ENCODE results near the gene ACSF3. TPM values are rescaled to one million over a fixed set of nuclear protein-coding genes. Genes with fewer than 3 reads are reported as not detected.

The ACSF3 gene
- total RNA-seq, 2 experiments from 2014 or later: 38.6 to 45.1 TPM

DNA sequence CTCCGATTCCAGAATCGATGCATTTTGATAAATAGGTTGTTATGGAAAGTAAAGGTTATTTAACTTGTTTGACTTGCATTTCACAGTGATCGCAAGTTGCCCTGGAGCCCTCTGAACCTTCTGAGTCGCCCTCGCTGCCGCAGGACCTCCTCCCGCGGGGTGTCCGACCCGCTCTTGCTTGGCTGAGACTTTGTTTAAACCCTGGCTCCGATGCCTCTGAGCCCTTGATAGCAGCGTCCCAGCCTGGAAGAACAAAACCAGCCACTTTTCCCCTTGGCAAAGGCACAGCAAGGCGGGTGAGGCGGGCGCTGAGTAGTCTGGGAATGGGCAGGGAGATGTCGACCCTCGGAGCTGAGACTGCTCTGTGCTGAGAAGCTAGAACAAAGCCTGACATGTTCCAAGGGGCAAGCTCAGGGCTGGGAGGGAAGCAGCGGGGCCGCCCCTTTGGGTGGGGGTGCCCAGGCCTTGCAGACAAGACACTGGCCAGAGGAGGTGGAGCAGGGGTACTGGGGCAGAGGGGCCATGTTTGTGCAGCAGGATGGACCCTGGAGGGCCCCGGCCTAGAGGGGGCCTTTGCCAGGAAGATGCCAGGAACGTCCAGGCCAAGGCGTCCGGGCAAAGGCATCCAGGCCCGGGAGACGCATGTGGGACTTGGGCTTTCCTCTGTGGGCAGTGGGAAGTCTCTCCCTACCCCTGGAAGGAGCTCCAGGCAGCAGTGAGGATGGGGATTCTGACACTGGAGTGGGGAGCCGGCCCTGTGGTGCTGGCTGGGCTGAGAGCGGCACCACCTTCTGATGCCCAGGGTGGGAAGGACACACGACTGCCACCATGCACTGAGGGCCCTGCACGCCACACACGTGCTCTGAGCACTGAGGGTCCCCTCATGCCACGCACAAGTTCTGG lies 47.6 kb downstream of the ACSF3 start:
- no peaks in the 10 kb centered on the region for H3K27me3 Mint-ChIP-seq (ENCODE audit: low read depth)
- ChIA-PET CTCF (no interaction called here), POLR2A (interaction anchor here (0.6 kb wide), 1 partner anchor 73 kb away, joined by 3 read pairs; no protein-coding TSS in a partner anchor)
- H3K4me1 Mint-ChIP-seq (ENCODE audit: low read depth): no peaks in the 10 kb centered on the region
- no peak for ATAC-seq
- DNase-seq: no peak
- H3K27ac Mint-ChIP-seq: no peak overlapping the region
- no peak overlapping the region for H3K4me3 Mint-ChIP-seq
- peaks cover 5% of the 10 kb centered on the region for H3K36me3 Mint-ChIP-seq (ENCODE audit: low read depth)
- H3K9me3 Mint-ChIP-seq (ENCODE audit: insufficient read depth): no peaks in the 10 kb centered on the region

DNA sequence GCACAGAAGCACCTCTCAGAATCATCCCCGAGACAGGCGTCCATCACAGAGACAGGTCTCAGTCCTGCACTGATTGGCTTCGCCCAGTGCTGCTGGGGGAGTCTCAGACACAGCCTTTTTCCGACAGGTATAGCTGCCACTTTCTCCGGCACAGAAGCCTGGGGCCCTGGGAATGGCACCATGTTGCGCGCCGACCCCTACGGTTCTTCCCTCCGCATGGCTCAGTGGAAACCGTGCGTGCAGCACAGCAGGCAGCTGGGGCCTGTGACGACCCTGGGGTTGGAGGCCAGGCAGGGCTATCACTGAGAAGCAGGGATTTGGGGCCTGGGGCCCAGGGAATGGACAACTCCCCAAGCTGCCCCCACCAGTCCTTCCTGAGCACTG lies 48.2 kb downstream of the ACSF3 start:
- H3K27ac Mint-ChIP-seq: no peak overlapping the region
- DNase-seq: no peak
- no peaks in the 10 kb centered on the region for H3K4me1 Mint-ChIP-seq (ENCODE audit: low read depth)
- no peaks in the 10 kb centered on the region for H3K9me3 Mint-ChIP-seq (ENCODE audit: insufficient read depth)
- CTCF ChIA-PET: no interaction called here
- no peak overlapping the region for H3K4me3 Mint-ChIP-seq
- no peaks in the 10 kb centered on the region for H3K27me3 Mint-ChIP-seq (ENCODE audit: low read depth)
- H3K36me3 Mint-ChIP-seq (ENCODE audit: low read depth): peaks cover 12% of the 10 kb centered on the region
- peak; percentile 17 for ATAC-seq
- POLR2A ChIA-PET: no interaction called here

DNA sequence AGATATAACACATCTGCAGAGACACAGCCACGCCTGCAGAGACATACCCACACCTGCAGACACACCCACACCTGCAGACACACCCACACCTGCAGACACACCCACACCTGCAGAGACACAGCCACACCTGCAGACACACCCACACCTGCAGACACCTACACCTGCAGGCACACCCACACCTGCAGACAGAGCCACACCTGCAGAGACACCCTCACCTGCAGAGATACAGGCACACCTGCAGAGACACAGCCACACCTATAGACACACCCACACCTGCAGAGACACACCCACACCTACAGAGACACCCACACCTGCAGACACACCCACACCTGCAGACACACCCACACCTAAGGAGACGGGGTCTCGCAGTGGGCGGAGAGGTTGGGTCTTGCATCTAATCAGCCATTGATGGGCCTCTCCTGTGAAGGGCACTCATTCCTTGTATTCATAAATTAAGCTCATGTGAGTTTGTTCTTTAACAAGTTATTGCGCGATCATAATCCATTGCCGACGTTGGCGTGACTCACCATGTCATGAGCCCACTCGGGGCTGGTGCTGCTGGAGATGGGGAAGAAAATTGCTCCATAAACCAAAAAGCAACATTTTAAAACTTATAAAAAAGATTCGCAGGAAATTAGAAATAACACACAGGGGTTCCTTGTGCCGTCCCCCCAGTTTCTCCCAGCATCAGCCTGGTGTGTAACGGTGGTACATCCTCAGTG lies 49.0 kb downstream of the ACSF3 start:
- ChIA-PET CTCF (no interaction called here), POLR2A (no interaction called here)
- Mint-ChIP-seq H3K4me3 (no peak overlapping the region), H3K27ac (no peak overlapping the region), H3K27me3 (ENCODE audit: low read depth) (no peaks in the 10 kb centered on the region), H3K4me1 (ENCODE audit: low read depth) (no peaks in the 10 kb centered on the region), H3K9me3 (ENCODE audit: insufficient read depth) (no peaks in the 10 kb centered on the region), H3K36me3 (ENCODE audit: low read depth) (peaks cover 15% of the 10 kb centered on the region)
- ATAC-seq: no peak
- no peak for DNase-seq

DNA sequence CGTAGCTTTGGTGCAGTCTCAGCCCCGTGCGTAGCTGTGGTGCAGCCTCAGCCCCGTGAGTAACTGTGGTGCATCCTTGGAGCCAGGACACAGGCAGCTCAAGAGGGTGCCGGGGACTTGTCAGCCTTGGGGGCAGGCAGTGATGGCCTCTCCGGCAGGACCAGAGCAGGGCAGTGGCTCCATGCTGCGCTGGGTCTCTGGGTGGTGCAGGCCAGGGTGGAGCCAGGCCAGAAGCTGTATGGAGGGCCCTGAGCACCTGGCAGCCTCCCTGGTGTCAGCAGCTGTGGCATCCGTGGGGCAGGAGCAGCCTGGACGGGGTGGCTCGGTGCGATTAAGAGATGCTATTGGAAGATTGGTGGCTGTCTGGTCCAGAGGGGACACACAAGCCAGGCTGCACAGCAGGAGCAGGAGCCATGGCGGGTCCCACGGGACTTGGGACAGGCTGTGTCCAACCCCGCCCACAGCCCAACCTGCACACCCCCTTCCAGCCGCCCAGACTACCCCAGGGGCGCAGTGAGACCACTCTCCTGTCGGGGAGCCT lies 49.6 kb downstream of the ACSF3 start:
- Mint-ChIP-seq H3K36me3 (ENCODE audit: low read depth) (peaks cover 19% of the 10 kb centered on the region), H3K4me1 (ENCODE audit: low read depth) (no peaks in the 10 kb centered on the region), H3K4me3 (no peak overlapping the region), H3K27me3 (ENCODE audit: low read depth) (no peaks in the 10 kb centered on the region), H3K27ac (no peak overlapping the region), H3K9me3 (ENCODE audit: insufficient read depth) (no peaks in the 10 kb centered on the region)
- ChIA-PET POLR2A (no interaction called here), CTCF (no interaction called here)
- ATAC-seq (no peak), DNase-seq (no peak)

DNA sequence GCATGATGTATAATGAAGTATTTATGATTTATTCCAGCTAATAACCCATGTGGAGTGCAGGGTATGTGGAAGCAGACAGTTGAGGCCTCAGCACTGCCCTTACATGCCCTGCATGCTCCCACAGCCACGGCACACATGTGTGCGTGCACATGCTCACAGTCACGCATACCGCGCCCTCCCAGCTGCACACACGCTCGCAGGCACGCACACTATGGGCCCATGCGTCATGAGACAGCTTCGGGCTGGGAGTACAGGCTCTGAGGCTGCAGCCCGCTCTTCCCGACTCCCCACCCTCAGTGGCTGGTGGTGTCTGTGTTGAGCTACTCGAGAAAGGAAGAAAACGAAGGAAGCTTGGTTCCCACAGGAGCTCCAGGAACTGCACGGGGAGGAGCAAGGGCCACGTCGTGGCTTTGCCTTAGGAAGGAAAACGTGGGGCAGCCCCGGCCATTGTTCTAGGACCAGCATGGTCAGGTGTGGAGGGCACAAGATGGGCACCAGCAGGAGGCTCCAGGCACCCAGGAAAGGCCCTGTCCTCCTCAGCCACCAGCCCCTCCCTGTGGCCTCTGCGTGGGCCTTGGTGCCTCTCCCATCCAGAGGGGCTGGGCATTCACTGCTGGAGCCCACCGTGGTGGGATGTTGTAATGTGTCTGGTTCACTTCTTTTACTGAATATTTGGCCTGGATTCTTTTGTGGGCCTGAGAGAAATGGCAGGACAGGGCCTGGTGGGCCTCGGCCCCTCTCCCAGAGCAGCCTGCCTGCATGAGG lies 50.4 kb downstream of the ACSF3 start:
- Mint-ChIP-seq H3K4me1 (ENCODE audit: low read depth) (no peaks in the 10 kb centered on the region), H3K4me3 (no peak overlapping the region), H3K27me3 (ENCODE audit: low read depth) (no peaks in the 10 kb centered on the region), H3K27ac (no peak overlapping the region), H3K36me3 (ENCODE audit: low read depth) (peaks cover 27% of the 10 kb centered on the region), H3K9me3 (ENCODE audit: insufficient read depth) (peaks cover 3% of the 10 kb centered on the region)
- CTCF ChIA-PET: no interaction called here
- ATAC-seq (no peak), DNase-seq (no peak)
- POLR2A ChIA-PET: no interaction called here

DNA sequence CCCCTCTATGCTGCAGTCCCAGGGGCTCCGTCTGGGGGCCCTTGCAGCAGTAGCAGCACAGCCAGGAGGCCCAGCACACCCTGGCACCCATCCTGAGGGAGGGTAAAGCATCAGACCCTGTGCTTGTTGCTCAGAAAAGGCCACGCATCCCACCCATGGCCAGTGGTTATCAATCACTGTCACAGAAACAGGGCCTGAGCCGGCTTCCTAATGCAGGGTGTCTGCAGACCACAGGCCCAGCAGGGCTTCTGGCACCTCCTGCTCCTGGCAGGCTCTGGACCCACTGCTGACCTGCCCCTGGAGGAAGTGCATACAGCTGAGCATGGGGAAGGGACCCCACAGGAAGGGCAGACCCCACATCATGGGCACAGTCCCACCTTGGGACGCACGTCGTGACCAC lies 51.0 kb downstream of the ACSF3 start:
- Mint-ChIP-seq H3K4me1 (ENCODE audit: low read depth) (no peaks in the 10 kb centered on the region), H3K27me3 (ENCODE audit: low read depth) (no peaks in the 10 kb centered on the region), H3K9me3 (ENCODE audit: insufficient read depth) (peaks cover 9% of the 10 kb centered on the region), H3K36me3 (ENCODE audit: low read depth) (peaks cover 33% of the 10 kb centered on the region), H3K27ac (no peak overlapping the region), H3K4me3 (no peak overlapping the region)
- DNase-seq (no peak), ATAC-seq (no peak)
- CTCF ChIA-PET: no interaction called here
- POLR2A ChIA-PET: no interaction called here

DNA sequence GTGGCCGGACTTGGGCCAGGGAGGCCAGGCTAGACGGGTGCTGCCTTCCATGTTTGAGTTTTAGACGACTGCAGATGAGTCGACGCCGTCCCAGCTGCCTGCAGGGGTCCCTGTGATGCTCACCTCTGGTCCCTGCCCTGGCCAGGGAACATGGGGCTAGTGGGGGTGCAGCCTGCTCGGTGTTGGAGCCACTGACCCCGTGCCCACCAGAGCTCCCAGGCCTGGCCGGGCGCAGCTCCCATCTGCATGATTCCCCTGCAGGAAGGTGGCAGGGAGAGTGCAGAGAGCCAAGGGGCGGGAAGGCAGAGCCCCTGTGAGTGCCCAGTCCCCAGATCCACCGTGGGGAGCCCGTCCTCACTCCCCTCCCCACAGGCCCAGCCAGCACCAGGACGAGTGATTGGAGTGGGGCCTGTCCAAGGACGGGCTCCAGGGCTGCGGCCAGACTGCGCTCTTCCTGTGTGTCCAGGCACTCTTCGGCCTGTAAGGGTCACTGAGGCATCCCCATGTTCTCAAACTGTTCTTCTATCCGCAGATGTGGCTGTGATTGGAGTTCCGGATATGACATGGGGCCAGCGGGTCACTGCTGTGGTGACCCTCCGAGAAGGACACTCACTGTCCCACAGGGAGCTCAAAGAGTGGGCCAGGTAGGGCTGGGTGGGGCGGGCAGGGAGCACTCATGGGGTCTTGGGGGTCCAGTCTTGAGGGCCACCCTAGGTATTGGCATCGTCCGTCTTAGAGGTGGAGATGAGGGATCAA lies 51.9 kb downstream of the ACSF3 start:
- DNase-seq: no peak
- CTCF ChIA-PET: no interaction called here
- peaks cover 40% of the 10 kb centered on the region for H3K36me3 Mint-ChIP-seq (ENCODE audit: low read depth)

DNA sequence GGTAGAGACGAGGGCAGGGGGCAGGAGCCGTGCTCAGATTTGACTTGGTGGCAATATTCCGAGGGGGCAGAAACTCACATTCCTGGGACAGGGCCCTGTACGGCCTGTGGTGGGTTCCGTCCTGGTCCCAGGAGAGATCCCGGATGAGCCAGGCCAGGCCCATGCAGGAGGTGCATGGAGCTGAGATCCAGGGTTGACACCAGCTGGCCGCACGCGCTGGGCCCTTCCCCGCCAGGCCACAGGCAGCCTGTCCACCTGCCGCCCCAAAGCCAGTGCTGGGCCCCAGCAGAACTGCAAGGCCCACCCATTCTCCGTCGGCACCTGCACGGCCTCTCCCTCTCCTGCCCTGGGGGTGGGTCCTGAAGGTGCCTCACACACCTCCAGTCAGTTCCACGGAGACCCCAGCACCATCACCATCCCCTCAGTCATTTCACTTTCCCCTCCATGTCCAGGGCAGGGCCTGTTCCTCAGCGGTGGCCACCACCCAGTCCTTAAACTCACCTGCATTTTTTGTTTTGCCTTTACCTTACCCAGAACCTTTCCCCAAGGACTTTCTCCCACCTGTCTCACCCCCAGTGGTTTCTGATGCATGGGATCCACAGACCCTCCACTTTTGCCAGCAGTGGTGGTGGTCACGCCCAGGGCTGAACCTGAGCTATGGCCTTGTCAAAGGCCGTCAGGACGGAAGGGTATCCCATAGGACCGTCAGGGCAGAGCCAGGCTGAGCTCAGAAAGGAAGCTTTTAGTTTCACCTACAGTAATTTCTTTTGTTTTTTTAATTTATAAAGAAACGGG lies 52.8 kb downstream of the ACSF3 start:
- H3K4me3 Mint-ChIP-seq: no peak overlapping the region
- ChIA-PET POLR2A (no interaction called here), CTCF (no interaction called here)
- H3K27me3 Mint-ChIP-seq (ENCODE audit: low read depth): no peaks in the 10 kb centered on the region
- H3K27ac Mint-ChIP-seq: no peak overlapping the region
- ATAC-seq (no peak), DNase-seq (no peak)
- H3K4me1 Mint-ChIP-seq (ENCODE audit: low read depth): no peaks in the 10 kb centered on the region
- peaks cover 10% of the 10 kb centered on the region for H3K9me3 Mint-ChIP-seq (ENCODE audit: insufficient read depth)
- peaks cover 46% of the 10 kb centered on the region for H3K36me3 Mint-ChIP-seq (ENCODE audit: low read depth)

More for the DNA sequence above, 51.9 kb downstream of the ACSF3 start:
- Mint-ChIP-seq H3K27ac (no peak overlapping the region), H3K27me3 (ENCODE audit: low read depth) (no peaks in the 10 kb centered on the region), H3K4me1 (ENCODE audit: low read depth) (no peaks in the 10 kb centered on the region), H3K9me3 (ENCODE audit: insufficient read depth) (peaks cover 10% of the 10 kb centered on the region), H3K4me3 (no peak overlapping the region)
- ATAC-seq: no peak
- POLR2A ChIA-PET: no interaction called here

DNA sequence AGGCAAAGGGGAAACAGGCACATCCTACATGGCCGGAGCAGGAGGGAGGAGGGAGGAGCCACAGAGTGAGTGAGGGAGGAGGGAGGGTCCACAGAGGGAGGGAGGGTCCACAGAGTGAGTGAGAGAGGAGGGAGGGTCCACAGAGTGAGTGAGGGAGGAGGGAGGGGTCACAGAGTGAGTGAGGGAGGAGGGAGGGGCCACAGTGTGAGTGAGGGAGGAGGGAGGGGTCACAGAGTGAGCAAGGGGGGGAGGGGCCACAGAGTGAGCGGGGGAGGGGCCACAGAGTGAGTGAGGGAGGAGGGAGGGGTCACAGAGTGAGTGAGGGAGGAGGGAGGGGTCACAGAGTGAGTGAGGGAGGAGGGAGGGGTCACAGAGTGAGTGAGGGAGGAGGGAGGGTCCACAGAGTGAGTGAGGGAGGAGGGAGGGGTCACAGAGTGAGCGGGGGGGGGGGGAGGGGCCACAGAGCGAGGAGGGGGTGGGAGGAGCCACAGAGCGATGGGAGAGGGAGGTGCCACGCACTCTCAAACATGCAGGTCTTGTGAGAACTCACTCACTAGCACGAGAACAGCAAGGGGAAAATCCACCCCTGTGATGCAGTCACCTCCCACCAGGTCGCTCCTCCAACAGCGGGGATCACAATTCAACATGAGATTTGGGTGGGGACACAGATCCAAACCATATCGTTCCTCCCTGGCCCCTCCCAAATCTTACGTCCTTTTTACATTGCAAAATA lies 53.6 kb downstream of the ACSF3 start:
- ATAC-seq: no peak
- Mint-ChIP-seq H3K4me3 (no peak overlapping the region), H3K27ac (no peak overlapping the region), H3K4me1 (ENCODE audit: low read depth) (no peaks in the 10 kb centered on the region), H3K9me3 (ENCODE audit: insufficient read depth) (peaks cover 10% of the 10 kb centered on the region), H3K36me3 (ENCODE audit: low read depth) (peaks cover 46% of the 10 kb centered on the region), H3K27me3 (ENCODE audit: low read depth) (no peaks in the 10 kb centered on the region)
- ChIA-PET POLR2A (no interaction called here), CTCF (no interaction called here)
- DNase-seq: no peak

DNA sequence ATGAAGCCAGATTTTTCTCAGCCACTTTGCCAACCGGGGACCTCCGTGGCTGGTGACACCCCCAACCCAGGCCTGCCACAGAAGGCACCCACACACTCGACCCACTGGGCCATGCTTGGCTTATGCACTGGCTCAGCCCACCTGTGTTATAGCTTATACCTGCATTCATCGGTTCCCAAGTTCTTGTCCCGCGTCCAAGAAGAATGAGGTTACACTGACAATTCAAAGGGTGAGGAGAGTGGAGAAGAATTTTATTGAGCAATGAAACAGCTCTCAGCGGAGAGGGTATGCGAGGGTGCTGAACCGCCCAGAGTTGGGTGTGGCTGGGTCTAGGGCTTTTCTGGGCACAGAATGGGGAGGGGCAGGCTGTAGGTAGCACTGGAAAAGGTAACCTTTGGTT lies 55.7 kb downstream of the ACSF3 start:
- ATAC-seq (no peak), DNase-seq (no peak)
- ChIA-PET POLR2A (no interaction called here), CTCF (no interaction called here)
- Mint-ChIP-seq H3K36me3 (ENCODE audit: low read depth) (peaks cover 48% of the 10 kb centered on the region), H3K9me3 (ENCODE audit: insufficient read depth) (peaks cover 10% of the 10 kb centered on the region), H3K27me3 (ENCODE audit: low read depth) (no peaks in the 10 kb centered on the region), H3K27ac (peak overlapping the region; percentile 2), H3K4me1 (ENCODE audit: low read depth) (no peaks in the 10 kb centered on the region), H3K4me3 (no peak overlapping the region)

Data from activated CD8-positive, alpha-beta T cell treated with anti-CD3 and anti-CD28 coated beads, Interleukin-2, amount 10 ng/mL, durations not matched to agents 7 days and 5 days (primary cell).